GM13977 (cell line): ENCODE results near the gene FREY1.

Source experiments
- DNase-seq: peaks from one replicate; pipeline ENCODE4 v3.0.0; 2012; ENCODE audit warnings: low spot score
- in situ Hi-C: fragments of 300-500 bp; cut with MboI; formaldehyde crosslinking; loops from one replicate; pipeline ENCODE4 v1.12.0; 2022; ENCODE audit warnings: low sequenced_read_pairs, low pct_unique_long_range_greater_than_20kb, mixed read lengths, inconsistent platforms; ENCODE audit not compliant: unreplicated experiment
- TF ChIP-seq, protein P1 (sequence below): IDR thresholded peaks from 2 replicates; pipeline ENCODE4 v1.5.1; 2012; ENCODE audit warnings: mild to moderate bottlenecking, control low read depth; ENCODE audit not compliant: insufficient read depth; ENCODE audit errors: extremely low read depth, missing control alignments

The FREY1 gene

DNA sequence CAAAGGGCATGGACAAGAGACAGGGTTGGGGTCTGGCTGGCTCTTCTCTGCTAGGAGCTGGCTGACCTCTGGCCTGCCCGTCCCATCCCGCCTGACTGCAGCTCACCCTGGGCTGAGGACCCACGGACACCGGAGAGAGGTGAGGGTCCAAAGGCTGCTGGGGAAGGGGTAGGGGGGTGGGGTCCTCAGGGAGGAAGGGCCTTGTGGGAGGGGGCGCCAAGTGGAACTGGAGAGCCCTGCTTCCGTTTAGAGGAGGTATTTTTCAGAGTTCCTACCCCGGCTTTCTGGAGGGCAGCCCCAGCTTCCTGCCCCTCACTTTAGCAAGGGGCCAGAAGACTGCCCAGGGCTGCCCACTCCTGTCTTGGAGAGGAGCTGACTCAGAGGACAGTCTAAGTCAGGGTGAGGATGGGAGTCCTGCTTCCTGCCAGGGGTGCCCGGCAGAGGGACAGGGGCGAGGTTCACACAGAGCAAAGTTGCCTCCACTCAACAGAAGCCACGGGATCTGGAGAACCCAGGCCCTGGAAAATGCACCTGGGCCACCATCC, 22.5 kb upstream of the FREY1 start:
- DNase-seq = no peak
- in situ Hi-C loops = no loop called here
- TF ChIP-seq, protein P1, sequence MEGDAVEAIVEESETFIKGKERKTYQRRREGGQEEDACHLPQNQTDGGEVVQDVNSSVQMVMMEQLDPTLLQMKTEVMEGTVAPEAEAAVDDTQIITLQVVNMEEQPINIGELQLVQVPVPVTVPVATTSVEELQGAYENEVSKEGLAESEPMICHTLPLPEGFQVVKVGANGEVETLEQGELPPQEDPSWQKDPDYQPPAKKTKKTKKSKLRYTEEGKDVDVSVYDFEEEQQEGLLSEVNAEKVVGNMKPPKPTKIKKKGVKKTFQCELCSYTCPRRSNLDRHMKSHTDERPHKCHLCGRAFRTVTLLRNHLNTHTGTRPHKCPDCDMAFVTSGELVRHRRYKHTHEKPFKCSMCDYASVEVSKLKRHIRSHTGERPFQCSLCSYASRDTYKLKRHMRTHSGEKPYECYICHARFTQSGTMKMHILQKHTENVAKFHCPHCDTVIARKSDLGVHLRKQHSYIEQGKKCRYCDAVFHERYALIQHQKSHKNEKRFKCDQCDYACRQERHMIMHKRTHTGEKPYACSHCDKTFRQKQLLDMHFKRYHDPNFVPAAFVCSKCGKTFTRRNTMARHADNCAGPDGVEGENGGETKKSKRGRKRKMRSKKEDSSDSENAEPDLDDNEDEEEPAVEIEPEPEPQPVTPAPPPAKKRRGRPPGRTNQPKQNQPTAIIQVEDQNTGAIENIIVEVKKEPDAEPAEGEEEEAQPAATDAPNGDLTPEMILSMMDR = no peak

DNA sequence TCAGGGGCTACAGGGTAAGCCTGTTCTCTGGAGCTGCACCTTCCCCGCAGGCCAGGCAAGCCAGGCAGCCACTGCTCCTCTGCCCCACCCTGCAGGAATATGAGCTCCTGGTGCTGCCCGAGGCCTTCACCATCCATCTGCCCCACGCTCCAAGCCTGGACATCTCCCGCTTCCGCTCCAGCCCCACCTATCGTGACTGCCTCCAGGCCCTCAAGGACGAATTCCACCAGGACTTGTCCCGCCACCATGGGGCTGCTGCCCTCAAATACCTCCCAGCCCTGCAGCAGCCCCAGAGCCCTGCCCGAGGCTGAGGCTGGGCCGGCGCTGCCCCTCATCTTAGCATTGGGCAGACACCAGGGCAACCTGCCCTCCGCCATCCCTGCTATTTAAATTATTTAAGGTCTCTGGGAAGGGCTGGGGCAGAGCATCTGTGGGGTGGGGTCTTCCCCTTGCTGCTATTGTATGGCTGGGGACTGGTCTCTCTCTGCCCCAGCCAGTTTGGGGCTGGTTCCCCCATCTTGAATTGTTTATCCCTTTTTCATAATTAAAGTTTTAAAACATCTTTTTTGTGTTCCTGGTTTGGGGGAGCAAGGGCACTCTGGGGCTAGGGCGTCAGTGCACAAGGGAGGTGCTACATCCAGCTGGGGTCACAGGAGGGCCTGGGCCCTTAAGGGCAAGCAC, 21.6 kb upstream of the FREY1 start:
- in situ Hi-C loops = no loop called here
- peak; percentile 12 for DNase-seq

DNA sequence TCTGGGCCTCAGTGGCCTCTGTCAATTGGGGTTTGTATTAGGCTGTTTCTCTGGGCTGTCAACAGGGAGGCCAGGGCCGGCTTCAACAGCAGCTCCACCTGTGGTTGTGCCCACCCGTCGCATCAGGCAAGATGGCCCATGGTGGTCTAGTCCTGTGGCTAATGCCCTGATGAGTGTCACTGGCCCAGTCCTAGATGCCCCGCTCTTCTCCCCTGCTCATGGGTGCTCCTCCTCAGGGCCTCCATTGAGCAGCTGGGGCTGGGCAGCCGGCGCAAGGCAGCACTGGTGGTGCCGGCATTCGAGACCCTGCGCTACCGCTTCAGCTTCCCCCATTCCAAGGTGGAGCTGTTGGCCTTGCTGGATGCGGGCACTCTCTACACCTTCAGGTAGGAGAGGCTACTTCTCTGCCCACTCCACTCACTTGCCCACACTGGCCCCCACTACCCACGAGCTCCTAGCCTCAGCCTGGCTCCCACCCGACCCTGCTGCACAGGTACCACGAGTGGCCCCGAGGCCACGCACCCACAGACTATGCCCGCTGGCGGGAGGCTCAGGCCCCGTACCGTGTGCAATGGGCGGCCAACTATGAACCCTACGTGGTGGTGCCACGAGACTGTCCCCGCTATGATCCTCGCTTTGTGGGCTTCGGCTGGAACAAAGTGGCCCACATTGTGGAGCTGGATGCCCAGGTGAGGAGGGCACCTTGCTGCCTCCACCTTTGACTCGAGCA, 20.8 kb upstream of the FREY1 start:
- peak; percentile 24 for DNase-seq
- in situ Hi-C loops = no loop called here
- TF ChIP-seq, protein P1 = no peak

More for the DNA sequence above, 21.6 kb upstream of the FREY1 start:
- TF ChIP-seq, protein P1 = no peak

DNA sequence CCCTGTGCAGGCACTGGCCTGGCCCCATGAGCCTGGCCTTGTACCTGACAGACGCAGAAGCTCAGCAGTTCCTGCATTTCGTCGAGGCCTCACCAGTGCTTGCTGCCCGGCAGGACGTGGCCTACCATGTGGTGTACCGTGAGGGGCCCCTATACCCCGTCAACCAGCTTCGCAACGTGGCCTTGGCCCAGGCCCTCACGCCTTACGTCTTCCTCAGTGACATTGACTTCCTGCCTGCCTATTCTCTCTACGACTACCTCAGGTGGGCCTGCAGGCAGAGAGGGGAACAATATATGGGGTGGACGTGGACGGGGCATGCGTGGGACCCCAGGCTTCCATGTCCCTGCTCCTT, 20.2 kb upstream of the FREY1 start:
- in situ Hi-C loops = no loop called here
- TF ChIP-seq, protein P1 = no peak
- peak; percentile 21 for DNase-seq

DNA sequence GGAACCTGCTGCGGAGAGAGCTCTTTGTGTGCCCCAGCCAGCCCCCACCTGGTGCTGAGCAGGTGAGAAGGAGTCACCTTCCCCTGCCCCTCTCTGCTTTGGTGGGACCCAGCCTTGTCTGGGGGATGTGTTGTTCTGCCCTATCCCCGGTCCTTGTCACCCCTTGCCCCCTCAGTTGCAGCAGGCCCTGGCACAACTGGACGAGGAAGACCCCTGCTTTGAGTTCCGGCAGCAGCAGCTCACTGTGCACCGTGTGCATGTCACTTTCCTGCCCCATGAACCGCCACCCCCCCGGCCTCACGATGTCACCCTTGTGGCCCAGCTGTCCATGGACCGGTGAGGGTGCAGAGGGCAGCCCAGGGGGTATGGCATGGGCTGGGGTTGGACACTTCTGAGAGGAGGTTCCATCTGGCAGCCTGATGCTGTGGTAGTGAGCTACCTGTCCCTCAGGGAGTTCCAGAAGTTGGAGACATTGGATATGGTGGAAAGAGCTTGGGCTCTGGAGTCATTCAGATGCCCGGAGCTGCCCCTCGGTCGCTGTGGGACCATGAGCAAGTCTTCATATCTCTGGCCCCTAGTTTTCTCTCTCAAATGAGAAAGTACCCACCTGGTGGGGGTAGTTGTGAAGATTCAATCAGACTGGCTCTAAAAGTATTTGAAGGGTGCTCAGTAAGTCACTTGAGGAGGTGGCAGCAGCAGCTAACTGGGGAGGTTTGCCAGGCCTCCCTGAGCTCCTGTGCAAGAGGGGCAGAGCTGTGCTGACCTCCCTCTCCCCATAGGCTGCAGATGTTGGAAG, 19.7 kb upstream of the FREY1 start:
- in situ Hi-C loops = no loop called here
- DNase-seq = peak; percentile 17
- TF ChIP-seq, protein P1 = no peak

DNA sequence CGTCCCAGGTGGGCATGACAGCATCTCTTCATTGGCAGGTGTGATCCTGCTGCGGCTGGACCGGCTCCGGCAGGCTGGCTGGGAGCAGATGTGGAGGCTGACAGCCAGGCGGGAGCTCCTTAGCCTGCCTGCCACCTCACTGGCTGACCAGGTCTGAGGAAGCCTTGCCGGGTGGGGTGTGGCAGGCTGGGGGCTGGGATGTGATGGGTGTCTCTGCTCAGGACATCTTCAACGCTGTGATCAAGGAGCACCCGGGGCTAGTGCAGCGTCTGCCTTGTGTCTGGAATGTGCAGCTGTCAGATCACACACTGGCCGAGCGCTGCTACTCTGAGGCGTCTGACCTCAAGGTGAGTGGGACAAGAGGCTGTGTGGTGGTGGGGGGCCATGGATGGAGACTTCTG, 18.9 kb upstream of the FREY1 start:
- in situ Hi-C loops = no loop called here
- TF ChIP-seq, protein P1 = no peak
- peak; percentile 15 for DNase-seq
